GM08714 (cell line): ENCODE measurements around the gene KRT8.

ENCODE experiments used
- H3K4me3 ChIP-seq: fragments of 200-500 bp; sonication (Bioruptor generic); 2 replicates; pipeline ENCODE4 v1.5.1; 2014; ENCODE audit warnings: mild to moderate bottlenecking, low read length, inconsistent platforms
- ZNF274 ChIP-seq: IDR thresholded peaks from 2 replicates; pipeline ENCODE4 v1.6.1; 2012; ENCODE audit warnings: mild to moderate bottlenecking, low read depth, low read length

Gene KRT8

DNA sequence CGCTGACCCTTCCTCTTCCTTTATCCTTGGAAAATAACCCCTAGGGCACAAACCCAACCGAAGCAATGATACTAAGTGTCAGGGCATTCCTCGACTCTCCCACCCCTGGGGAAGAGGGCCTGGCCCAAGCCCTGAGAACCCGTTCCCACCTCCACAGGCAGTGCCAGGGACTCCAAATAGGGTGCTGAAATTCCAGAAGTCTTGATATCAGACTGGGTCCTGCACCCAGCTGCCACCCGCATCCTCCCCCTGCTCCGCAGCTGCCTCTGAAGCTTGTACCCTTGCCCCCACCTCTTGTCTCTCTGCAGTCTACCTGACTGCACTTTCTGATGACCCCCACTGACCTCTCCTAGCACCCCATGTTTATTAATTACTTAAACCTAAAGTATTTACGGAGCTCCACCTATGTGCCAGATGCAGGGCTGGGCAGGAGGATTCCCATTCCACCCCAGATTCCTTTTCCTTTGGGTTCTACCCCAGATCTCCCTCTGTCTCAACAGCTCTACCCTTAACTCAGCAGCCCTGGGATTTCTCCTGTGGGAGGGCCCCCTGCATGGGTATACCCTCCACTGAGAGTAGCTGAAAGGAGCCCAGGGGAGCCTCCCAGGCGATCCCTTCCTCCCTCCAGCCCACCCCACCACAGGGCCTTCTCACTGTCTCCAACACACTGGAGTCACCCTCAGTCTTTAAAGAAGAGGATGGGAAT is 40.0 kb upstream of the KRT8 start:
- no peak for TF ChIP-seq ZNF274
- H3K4me3 ChIP-seq, result no peak overlapping the region

DNA sequence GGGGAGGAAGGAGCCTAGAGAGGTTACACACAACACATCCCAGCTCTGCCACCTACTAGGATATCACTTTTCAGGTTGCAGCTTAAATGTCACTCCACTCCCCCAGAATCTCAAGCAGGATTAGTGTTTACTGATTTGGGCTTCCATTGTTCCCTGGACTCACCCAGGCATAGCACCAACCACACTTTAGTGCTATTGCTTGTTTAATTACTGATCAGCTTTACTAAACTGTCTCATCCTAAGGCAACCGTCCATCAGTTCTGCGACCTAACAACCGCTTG is 38.0 kb upstream of the KRT8 start:
- no peak for TF ChIP-seq ZNF274
- no peak overlapping the region for H3K4me3 ChIP-seq

DNA sequence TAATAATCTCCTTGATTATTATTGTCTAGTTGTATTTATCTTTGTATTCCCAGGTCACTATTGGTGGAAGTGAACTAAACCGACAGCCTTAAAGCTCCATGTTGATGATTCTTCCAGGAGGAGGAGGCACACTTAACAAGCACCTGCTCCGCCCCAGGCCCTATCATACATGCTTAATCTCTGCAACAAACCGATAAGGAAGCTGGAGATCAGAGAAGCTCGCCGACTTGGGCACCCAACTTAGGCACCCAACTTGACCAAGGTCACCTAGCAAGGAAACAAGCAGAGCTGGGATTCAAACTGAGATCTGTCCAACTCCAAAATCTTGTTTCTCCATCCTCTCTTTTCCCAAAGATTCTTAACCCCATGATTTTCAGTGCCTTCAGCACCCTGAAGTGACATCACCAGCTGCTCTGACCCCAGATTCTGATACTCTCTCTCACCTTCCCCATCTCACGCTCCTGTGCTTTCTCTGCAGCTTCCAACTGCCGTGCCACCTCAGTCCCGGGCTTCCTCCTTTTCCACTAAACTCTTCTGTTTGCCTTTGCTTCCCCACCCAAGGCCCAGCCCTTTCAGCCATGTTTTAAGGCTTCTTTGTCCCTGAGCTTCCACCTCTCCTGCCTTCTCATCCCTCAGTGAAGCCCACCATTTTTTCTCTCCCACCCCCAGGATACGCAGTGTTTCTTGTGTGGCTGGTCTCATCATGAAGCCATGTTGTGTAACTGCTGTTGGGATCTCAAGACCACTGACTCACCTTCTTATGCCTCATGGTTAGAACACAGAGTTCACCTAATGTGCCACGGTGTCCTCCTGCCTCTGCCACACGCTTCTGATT is 37.4 kb upstream of the KRT8 start:
- TF ChIP-seq ZNF274, result no peak
- no peak overlapping the region for H3K4me3 ChIP-seq

DNA sequence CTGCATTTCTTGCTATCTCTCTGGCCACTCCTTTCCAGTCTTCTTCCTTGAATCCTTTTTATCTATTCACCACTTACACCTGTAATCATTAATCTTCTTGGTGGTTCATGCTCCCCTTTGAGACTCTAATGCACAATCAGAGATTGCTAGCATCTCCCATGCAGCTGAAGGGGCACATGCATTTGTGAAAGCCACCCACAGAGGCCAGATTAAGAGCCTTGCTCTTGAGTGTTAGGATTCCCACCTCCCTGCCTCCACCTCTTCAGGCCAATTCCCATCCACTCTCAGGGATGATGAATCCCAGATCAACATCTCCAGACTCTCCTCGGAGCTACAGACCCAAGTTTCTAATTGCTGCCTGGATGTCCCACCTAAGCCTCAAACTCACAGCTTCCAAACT is 24.7 kb upstream of the KRT8 start:
- H3K4me3 ChIP-seq, result no peak overlapping the region
- no peak for TF ChIP-seq ZNF274

DNA sequence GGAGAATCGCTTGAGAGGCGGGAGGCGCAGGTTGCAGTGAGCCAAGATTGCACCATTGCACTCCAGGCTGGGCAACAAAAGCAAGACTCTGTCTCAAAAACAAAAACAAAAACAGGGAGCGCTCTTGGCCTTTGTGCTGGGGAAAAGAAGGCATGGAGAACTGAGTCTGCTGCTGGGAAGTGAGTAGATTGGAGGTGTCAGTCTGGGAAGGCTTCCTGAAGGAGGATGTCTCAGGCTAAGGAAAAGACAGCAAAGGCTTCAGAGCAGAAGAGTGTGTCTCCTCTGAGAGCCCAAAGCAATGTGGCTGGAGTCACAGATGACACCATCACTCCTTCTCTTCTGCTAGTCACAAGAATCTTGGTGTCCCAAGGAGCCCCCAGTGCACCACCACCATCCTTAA is 23.1 kb upstream of the KRT8 start:
- H3K4me3 ChIP-seq, result no peak overlapping the region
- no peak for TF ChIP-seq ZNF274

DNA sequence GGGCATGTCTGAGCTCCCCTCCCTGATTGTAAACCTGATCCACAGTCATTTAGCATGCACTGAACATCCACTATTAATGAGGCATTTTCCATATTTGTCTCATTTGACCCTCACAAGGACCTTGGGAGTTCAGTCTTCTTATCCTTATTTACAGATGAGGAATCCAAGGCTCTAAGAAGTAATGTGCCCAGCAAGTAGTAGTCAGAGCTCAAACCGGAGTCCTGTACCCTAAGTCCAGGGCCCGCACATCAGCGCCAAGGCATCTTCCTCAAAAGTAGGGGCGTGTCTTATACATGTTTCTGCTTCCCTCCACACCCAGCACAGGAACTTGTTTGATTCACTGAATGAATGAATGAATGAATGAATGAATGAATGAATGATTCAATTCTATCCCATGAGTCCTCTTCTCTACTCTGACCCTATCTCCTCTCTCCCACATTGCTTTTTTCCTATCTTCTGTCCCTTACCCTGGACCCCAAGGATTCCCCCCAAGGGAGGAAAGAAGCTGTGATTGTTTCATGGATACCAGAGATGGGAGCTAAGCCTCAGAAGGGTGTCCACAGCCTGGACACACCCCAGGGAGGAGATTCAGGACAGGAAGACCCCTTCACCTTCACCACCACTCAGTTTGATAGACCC is 21.8 kb upstream of the KRT8 start:
- TF ChIP-seq ZNF274, result no peak
- H3K4me3 ChIP-seq, result no peak overlapping the region

DNA sequence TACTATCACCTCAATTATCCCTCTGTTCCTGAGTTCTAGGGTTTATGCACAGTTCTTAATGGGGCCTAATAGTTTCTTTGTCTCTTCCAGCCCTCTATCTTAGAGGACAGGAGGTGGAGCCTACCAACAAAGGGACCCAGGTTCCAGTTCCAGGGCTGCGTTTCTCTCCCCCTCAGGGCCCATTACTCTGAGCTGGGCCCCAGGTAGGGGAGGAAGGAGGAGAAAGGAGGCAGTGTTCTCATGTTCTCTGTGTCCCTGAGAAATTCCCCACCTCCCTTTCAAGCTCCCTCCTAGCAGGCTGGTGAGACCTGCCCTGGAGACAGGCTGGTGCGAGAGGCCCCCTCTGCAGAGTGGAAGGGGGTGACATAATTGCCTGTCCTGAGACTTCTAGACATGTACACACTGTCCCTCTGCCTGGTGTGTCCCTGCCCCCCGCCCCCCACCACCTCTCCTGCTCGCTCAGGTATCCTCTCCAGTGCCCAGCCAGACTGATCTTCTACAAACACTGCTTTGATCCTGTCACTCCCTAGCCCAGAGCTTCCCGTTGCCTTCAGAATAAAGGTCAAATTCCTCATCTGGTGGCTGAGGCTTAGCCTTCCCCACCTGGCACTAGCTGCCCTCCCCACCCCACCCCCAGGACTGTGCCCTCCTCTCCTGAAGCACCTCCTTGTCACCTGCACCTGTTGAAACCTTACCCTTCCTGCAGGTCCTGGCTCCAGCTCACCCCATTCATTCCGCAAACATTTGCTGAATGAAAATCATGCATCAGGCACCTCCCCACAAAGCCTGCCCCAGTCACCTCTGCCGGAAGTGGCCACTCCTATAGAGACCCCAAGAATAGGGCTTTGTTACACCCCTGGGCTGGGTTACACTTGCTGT is 21.1 kb upstream of the KRT8 start:
- no peak for TF ChIP-seq ZNF274
- no peak overlapping the region for H3K4me3 ChIP-seq

DNA sequence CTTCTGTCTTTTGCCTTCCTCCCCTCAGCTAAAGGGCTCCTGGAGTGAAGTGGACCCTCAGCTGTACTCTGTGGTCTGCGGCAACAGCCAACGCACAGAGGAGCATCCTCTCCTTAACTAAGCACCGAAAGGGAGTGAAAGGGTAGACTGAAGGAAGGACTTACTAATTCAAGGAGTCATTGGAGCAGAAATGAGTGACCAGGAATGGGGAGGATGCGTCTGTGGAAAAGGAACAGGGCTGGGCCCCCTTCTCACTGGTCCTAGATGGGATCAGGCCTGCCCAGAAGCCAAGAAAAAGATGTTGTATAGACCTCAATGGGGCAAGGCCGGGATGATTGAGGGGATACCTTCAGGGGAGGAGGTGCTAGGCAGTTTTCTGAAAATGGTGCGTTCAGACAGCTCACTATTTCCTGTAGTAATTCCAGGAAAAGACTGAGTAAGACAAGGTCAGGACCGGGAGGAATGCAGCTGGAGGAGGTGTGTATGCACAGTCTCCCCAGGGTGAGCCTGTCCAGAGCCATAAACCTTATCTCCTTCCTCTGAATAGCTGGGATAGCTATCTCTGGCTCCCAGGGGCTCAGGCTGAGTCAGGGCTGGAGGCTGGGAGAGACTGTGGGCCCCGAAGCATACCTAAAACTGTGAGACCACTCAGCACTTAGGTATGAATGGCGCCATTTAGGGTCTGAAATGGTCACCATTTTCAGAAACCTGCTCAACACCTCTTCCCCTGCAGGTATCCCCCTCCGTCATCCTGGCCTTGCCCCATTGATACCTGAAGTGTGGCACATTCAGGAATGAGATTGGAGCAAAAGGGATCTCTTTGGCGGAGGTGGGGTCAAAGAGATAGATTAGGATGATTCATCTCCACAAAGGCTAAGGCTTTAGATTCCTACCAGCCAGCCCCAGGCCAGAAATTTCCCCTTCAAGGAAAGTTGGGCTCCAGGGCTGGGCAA is 20.2 kb upstream of the KRT8 start:
- H3K4me3 ChIP-seq, result no peak overlapping the region
- TF ChIP-seq ZNF274, result no peak

DNA sequence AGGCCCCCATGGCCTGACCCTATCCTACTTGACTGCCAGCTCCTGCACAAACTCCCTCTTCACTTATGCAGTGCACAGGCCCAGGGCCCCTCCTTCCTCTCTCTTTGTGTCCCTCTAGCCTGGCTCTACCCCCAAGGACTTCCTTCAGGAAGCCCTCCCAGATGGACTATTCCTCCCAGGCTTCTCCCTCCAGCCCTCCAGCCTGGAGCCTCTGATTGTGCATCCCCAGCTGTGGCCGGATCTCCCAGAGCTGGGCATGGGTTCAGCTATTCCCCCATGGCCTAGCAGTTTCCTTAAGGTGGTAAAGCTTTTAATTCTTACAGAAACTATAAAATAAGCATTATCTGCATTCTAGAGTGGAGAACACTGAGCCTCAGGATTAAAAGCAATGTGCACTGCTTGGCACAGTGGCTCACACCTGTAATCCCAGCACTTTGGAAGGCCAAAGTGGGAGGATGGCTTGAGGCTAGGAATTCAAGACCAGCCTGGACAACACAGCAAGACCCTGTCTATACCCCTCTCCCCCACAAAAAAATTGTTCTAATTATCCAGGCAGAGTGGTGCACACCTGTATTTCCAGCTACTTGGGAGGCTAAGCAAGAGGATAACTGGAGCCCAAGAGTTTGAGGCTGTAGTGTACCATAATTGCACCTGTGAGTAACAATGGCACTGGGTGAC is 16.8 kb upstream of the KRT8 start:
- TF ChIP-seq ZNF274, result no peak
- no peak overlapping the region for H3K4me3 ChIP-seq

DNA sequence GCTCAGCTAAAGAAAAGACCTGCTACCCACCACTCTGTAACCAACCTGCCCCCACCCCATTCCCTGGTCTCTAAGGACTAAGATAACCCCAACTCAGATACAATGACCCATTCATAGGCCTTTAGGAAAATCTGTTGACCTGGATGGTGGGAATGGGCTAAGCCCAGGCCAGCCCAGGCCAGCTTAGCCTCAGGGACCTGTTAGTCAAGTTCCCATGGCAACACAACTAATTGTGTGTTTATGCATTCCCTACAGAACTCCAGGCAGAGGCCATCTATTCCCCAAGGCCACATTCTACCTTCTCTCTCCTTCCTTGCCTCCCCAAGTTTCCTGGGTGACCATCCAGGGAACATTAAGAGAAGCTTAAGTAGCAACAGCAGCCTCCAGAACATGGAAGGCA is 16.1 kb upstream of the KRT8 start:
- no peak for TF ChIP-seq ZNF274

DNA sequence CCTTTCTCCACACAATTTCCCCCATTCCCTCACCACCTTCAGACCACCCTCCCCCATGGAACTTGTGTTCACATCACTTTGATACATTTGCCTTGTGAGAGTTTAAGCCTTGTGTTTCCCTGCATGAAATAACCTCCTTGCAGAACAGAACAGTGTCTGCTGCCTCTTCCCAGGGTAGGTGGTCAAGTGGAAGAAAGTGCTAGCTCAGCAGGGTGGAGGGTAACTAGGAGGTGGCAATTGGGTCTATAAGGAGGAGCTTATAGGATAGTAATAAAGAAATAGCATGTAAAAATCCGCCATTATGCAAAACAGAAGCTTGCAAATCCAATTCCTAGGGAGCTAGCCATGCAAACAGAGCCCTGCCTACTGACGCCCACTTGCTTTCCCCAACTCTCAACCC is 13.9 kb upstream of the KRT8 start:
- H3K4me3 ChIP-seq, result no peak overlapping the region
- TF ChIP-seq ZNF274, result no peak

More for the DNA sequence above, 16.1 kb upstream of the KRT8 start:
- no peak overlapping the region for H3K4me3 ChIP-seq

DNA sequence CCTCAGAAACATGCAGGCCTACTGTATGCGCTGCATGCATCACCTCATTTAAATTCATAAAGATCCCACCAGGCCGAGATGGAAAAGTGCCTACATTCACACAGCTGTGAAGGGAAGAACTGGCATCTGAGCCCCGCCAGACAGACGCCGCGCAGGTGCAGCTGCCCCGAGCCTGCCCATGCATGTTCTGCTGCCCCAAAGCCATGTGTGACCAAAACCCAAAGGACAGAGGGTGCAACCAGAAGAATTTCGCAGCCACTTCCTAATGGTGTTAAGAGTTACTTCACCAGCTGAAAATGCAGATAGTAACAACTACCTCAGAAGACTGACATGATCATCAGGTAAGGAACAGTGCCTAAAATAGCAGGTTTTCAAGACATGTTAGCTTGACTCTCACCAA is 13.5 kb upstream of the KRT8 start:
- no peak for TF ChIP-seq ZNF274
- no peak overlapping the region for H3K4me3 ChIP-seq

DNA sequence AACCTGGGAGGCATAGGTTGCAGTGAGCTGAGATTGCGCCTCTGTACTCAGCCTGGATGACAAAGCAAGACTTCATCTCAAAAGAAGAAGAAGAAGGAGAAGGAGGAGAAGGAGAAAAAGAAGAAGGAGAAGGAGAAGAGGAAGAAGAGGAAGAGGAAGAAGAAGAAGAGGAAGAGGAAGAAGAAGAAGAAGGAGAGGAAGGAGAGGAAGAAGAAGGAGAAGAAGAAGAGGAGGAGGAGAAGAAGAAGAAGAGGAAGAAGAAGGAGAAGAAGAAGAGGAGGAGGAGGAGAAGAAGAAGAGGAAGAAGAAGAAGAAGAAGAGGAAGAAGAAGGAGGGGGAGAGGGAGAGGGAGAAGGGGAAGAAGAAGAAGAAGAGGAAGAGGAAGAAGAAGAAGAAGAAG is 12.9 kb upstream of the KRT8 start:
- no peak for TF ChIP-seq ZNF274
- no peak overlapping the region for H3K4me3 ChIP-seq
